ENCODE measurements around the gene CRY1.
"Not testable (repeated sequence)": the region's sequence is repeated elsewhere in the genome, so short reads cannot be mapped to it uniquely, and the experiment has no call there.

CRY1 gene

DNA sequence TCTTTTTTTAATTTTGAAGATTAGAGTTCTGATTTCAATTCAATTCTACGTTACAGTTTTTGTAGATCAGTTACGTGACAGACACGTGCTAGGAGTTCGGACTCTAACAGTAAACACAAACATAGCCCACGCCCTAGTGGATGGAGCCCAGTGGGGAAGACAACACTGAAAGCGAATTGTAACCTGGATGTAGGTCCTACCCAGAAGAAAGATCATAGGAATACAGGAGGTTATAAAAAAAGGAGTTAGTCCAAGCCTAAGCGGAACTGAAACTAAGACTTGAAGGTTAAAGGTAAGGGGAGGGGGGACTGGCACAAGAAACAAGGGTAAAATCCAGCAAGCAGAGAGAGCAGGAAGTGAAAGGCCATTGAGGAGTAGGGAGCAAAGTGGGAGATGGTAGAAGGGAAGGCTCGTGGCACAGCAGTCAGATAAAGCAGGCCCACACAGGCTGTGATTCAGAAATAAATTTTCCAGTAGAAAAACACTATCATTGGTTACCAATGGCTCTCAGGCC is 15.7 kb upstream of the CRY1 start:
- DNase-seq (ENCODE audit: low read depth), result no peak
- TF ChIP-seq, protein P1, sequence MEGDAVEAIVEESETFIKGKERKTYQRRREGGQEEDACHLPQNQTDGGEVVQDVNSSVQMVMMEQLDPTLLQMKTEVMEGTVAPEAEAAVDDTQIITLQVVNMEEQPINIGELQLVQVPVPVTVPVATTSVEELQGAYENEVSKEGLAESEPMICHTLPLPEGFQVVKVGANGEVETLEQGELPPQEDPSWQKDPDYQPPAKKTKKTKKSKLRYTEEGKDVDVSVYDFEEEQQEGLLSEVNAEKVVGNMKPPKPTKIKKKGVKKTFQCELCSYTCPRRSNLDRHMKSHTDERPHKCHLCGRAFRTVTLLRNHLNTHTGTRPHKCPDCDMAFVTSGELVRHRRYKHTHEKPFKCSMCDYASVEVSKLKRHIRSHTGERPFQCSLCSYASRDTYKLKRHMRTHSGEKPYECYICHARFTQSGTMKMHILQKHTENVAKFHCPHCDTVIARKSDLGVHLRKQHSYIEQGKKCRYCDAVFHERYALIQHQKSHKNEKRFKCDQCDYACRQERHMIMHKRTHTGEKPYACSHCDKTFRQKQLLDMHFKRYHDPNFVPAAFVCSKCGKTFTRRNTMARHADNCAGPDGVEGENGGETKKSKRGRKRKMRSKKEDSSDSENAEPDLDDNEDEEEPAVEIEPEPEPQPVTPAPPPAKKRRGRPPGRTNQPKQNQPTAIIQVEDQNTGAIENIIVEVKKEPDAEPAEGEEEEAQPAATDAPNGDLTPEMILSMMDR (IDR thresholded peaks at IDR 0.05; ENCODE audit: low read depth, low read length, missing control alignments), result no peak
- H3K4me3 ChIP-seq (ENCODE audit: low read depth, low read length), result no peak overlapping the region

DNA sequence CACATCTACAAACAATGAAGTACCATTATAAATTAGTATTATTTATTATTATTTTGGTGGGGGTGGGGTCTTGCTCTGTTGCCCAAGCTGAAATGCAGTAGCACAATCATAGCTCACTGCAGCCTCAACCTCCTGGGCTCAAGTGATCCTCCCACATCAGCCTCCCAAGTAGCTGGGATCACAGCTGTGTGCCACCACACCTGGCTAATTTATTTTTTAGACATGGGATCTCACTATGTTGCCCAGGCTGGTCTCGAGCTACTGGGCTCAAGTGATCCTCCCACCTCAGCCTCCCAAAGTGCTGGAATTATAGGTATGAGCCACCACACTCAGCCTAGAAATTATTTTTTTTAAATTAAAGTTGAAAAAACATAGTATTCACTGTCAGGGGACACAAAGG is 15.0 kb upstream of the CRY1 start:
- DNase-seq (ENCODE audit: low read depth); H3K4me3 ChIP-seq (ENCODE audit: low read depth, low read length): not testable (repeated sequence)

DNA sequence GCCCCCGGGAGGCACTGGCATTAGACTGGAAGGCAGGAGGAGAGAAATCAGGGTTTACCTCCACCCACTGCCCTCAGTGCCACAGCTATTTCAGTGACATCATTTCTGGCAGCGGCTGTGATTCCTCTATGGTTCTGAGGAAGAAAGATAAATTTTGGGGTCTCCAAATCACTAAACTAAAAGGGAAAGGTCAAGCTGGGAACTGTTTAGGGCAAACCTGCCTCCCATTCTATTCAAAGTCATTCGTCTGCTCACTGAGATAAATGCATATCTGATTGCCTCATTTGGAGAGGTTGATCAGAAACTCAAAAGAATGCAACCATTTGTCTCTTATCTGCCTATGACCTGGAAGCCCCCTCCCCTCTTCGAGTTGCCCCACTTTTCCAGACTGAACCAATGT is 14.0 kb upstream of the CRY1 start:
- TF ChIP-seq, protein P1 (IDR thresholded peaks at IDR 0.05; ENCODE audit: low read depth, low read length, missing control alignments), result no peak
- no peak for DNase-seq (ENCODE audit: low read depth)
- no peak overlapping the region for H3K4me3 ChIP-seq (ENCODE audit: low read depth, low read length)

DNA sequence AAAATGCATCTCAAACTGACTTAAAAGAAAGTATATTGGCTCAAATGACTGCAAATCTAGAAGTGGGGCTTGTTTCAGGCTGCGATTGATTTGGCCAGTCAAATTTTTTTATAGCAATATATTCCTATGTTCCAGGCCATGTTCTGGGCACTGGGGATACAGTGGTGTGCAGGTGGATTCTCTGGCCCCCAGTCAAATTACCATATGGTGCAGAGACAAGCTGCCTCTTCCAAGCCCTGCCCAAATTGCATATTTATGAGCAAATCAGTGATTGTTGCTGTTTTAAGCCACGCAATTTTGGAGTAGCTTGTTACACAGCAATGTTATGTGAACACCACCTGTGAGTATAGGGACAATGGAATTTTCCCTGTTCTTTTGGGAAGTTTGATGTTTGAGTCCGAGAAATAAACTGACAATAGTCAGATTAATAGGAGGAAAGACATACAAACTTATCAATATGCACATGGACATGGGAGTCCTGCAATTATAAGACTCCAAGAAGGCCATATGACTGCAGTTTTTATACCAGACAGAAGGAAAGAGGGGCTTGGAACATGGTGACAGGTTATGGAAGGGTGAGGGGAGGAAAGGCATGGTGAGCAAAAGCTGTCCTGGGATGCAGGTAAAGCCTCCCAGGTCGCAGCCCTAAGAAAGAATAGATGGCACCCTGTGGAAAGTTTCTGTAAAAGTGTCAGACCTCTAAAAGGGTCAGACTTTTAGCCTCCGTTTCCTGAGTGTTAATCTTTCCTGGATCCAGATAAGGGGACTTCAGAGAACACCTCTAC is 13.1 kb upstream of the CRY1 start:
- no peak for DNase-seq (ENCODE audit: low read depth)
- TF ChIP-seq, protein P1 (IDR thresholded peaks at IDR 0.05; ENCODE audit: low read depth, low read length, missing control alignments), result no peak
- H3K4me3 ChIP-seq (ENCODE audit: low read depth, low read length), result no peak overlapping the region

DNA sequence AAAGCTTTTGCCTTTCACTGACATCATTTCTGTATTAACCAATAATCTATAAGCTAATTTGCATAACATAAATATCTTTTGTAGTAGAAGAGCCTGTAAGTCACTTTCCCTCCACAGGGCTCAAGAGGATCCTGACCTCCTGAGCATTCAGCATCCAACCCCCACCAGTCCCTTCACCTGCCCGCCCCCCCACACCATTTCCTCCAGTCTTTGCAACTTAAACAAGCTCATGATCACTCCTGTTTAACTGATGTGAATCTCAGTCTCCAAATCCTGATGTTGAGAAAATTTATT is 12.0 kb upstream of the CRY1 start:
- TF ChIP-seq, protein P1 (IDR thresholded peaks at IDR 0.05; ENCODE audit: low read depth, low read length, missing control alignments), result no peak
- DNase-seq (ENCODE audit: low read depth), result no peak

DNA sequence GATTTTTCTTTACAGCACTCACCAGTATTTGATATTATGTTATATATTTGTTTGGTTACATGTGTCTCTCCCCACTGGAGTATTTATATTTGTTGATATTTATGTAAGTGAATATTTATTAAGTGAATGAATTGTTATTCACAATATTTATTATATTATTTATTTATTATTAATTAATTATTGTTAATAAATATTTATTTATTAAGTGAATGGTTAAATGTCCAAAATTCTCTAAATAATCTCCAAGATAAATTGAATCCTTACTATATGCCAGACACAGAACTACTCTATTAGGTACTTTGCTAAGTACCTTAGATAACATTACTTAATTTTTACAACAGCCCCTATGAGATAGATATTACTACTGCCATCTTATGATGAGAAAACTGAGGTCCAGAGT is 10.2 kb upstream of the CRY1 start:
- DNase-seq (ENCODE audit: low read depth), result no peak
- no peak overlapping the region for H3K4me3 ChIP-seq (ENCODE audit: low read depth, low read length)
- TF ChIP-seq, protein P1 (IDR thresholded peaks at IDR 0.05; ENCODE audit: low read depth, low read length, missing control alignments), result no peak

More for the DNA sequence above, 12.0 kb upstream of the CRY1 start:
- no peak overlapping the region for H3K4me3 ChIP-seq (ENCODE audit: low read depth, low read length)

DNA sequence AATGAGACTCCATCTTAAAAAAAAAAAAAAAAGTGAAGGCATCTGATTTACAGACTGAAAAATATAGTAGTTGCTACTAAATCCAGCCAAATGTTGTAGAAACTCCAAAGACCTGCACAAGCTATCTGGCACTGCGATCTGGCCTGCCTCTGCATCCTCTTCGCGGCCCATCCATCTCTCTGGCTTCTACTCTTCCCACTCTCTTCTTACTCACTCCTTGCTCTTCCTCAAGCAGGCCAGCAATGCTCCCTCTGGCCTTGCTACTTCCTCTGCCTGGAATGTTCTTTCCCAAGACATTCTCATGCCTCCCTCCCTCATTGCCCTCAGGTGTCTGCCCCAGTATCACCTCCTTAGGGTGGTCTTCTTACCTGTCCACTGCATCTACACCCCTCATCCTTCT is 9.7 kb upstream of the CRY1 start:
- TF ChIP-seq, protein P1 (IDR thresholded peaks at IDR 0.05; ENCODE audit: low read depth, low read length, missing control alignments), result no peak
- H3K4me3 ChIP-seq (ENCODE audit: low read depth, low read length), result no peak overlapping the region
- DNase-seq (ENCODE audit: low read depth), result no peak

Data from GM12864 (cell line).